H1 (cell line): ENCODE data around the gene DPF3. TPM values are rescaled to one million over a fixed set of nuclear protein-coding genes. Genes with fewer than 3 reads are reported as not detected.

Experiments used
- CREB1 ChIP-seq: IDR thresholded peaks from 2 replicates; pipeline ENCODE4 v1.6.1; 2012; ENCODE audit warnings: inconsistent platforms
- GABPA ChIP-seq: IDR thresholded peaks from 2 replicates; pipeline ENCODE4 v1.6.1; 2011; ENCODE audit warnings: mild to moderate bottlenecking, low read length, moderate library complexity, borderline replicate concordance; ENCODE audit not compliant: insufficient read depth
- RNF2 ChIP-seq: fragments of 200-900, 300-1000 bp; sonication (generic); IDR thresholded peaks from 2 replicates; pipeline ENCODE4 v1.7.1; 2016; ENCODE audit warnings: borderline replicate concordance, low read depth, mild to moderate bottlenecking, antibody characterized with exemption, low read length; ENCODE audit not compliant: poor library complexity, severe bottlenecking; ENCODE audit errors: missing control alignments
- polyA plus RNA-seq, 7 experiments: library from polyadenylated mRNA; depleted of rRNA in 3 of 7; stranded (reverse) in 5 of 7; unstranded in 2 of 7; fragments of >200 nt in 5 of 7; fragments of 200-250 nt in 2 of 7; gene quantifications; 1 replicate in 5 of 7; 2 replicates in 1 of 7; 4 replicates in 1 of 7; pipeline versions ENCODE4 v1.2.1 to v1.2.3, GENCODE V29; 2011 to 2013; ENCODE audit warnings: missing spikeins in 2 of 7, mixed read lengths in 2 of 7
- total RNA-seq: library from RNA; stranded (reverse); fragmentation: NEBNext Ultra II Directional; extraction: Animal tissue kit (Norgen Biotek cat#: 25700); gene quantifications from 2 replicates; pipeline ENCODE4 v1.2.1, GENCODE V29; 2021
- TF ChIP-seq, protein P1 (sequence below): IDR thresholded peaks from 2 replicates; pipeline ENCODE4 v1.6.1; 2012; ENCODE audit warnings: low read length, inconsistent platforms

The DPF3 gene
- total and polyA plus RNA-seq, 2 of the 8 experiments (the other 6 are each of a cell fraction or from before 2014, with no cell fraction given), result 0.19 TPM; not detected in 1

GRCh38 chr14:72665259-72665658 is 228.6 kb downstream of the DPF3 start (continued):
- TF ChIP-seq, protein P1, sequence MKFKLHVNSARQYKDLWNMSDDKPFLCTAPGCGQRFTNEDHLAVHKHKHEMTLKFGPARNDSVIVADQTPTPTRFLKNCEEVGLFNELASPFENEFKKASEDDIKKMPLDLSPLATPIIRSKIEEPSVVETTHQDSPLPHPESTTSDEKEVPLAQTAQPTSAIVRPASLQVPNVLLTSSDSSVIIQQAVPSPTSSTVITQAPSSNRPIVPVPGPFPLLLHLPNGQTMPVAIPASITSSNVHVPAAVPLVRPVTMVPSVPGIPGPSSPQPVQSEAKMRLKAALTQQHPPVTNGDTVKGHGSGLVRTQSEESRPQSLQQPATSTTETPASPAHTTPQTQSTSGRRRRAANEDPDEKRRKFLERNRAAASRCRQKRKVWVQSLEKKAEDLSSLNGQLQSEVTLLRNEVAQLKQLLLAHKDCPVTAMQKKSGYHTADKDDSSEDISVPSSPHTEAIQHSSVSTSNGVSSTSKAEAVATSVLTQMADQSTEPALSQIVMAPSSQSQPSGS, result no peak
- TF ChIP-seq CREB1, result no peak
- TF ChIP-seq RNF2, result no peak
- no peak for TF ChIP-seq GABPA
